T-helper 22 cell (primary cell): ENCODE data around the gene MZT2A.
A peak's percentile ranks its signal among the peaks of the same experiment; 100 is the strongest.
"Not testable (repeated sequence)": the region's sequence is repeated elsewhere in the genome, so short reads cannot be mapped to it uniquely, and the experiment has no call there.

Experiments used
- DNase-seq: peaks from one replicate; pipeline ENCODE4 v3.0.0-alpha.2; 2020; ENCODE audit warnings: low read depth

Gene MZT2A, protein sequence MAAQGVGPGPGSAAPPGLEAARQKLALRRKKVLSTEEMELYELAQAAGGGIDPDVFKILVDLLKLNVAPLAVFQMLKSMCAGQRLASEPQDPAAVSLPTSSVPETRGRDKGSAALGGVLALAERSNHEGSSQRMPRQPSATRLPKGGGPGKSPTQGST

DNA sequence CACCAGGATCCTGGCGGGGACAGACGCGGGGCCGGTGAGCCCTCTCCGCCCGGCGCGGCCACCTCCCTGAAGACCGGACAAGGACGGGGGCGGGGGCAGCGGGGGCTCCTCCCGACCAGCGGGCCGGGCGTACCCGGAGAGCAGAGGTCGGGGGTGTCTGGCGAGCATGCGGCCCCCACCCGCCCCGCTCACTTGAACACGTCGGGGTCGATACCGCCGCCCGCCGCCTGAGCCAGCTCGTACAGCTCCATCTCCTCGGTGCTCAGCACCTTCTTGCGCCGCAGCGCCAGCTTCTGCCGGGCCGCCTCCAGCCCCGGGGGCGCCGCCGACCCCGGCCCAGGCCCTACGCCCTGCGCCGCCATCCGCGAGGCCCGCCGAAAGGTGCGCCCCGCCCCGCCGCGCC, at the start of gene MZT2A:
Gene MZT2A, minus strand, starts transcription at position 383 of the 403 bp plus-strand sequence. Its CDS starts 21 bp downstream, at position 362.
- DNase-seq, result not testable (repeated sequence)

DNA sequence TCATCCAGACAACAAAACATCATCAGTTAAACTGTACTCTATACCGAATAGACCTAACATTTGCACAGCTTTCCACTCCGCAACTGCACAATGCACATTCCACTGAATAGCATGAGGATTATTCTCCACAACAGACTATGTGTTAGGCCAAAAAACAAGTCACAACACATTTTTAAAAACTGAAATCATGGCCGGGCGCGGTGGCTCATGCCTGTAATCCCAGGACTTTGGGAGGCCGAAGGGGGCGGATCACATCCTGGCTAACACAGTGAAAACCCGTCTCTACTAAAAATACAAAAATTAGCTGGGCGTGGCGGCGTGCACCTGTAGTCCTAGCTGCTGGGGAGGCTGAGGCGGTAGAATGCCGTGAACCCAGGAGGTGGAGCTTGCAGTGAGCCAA, 46.7 kb upstream of the MZT2A start:
- not testable (repeated sequence) for DNase-seq

DNA sequence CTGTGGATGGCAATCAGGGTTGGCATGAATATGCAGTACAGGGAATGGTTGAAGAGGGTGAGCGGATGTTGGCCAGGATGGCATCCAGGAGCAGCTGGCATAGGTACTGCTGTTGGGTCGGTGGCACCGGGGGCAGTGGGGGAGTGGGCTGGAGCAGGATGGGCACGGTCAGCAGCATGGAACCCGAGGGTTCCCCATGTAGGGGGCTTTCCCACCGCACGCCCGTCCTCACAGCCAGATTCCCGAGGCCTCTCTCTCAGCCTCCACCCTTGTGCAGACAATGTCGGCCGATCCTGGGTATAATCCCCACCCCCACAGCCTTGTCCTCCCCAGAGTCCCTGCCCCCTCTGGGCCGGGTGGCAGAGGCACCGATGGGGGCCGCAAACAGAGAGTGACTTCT, 44.6 kb upstream of the MZT2A start:
- not testable (repeated sequence) for DNase-seq

DNA sequence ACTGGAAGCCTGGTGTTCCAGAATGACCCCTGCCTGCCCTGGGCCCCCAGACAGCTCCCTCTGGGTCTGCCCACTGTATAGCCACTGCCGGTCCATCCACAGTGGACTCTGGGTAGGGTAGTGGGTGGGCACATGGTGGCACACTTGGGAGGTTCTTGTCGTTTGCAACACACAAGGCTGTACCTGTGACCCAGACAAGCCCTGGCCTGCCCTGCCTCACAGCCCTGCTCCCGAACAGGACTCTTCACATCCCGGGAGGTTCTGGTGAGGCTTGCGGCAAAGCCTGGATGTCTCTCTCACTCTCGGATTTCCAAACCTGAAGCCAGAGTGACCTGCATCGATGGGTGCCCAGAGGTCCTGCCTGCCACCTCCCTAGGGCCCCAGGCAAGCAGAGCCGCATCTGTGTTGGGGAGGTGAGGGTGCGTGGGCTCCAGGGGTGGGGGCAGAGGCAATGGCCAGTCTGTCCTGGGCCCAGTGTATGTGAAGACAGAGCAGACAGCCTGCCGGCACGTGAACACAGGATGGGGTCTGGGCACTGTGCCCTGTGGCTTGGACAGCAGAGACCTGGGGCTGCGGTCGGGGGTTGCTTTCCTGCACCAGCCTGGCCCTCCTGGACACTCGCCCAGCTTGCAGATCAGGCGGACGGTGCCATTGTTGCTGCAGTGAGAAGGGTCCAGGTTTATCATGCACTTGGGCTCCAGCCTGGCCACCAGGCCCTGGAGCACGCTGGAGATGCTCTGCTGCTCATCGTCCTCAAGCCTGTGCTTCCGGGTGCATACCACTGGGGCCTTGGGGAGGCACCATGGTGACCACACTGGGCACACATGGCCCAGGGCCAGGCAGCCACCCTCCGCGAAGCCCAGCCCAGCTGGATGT, 44.0 kb upstream of the MZT2A start:
- not testable (repeated sequence) for DNase-seq

DNA sequence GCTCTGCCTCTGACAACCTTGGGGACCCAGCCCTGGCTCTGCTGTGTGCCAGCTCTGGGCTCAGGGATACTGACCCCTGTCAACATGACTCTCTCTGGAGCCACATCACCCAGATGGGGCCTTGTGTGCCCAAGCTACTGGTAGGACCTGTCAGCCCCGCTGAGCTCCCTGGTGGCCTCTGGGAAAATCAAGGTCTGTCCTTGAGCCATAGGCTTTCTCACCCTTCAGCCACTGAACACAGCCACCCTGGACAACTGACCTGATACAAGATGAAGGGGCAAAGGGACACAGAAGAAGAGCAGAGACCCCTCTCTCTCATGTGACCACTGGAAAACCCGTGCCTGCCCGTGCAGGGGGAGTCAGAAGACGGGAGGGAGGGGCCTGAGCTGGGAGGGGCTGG, 43.3 kb upstream of the MZT2A start:
- DNase-seq, result no peak

DNA sequence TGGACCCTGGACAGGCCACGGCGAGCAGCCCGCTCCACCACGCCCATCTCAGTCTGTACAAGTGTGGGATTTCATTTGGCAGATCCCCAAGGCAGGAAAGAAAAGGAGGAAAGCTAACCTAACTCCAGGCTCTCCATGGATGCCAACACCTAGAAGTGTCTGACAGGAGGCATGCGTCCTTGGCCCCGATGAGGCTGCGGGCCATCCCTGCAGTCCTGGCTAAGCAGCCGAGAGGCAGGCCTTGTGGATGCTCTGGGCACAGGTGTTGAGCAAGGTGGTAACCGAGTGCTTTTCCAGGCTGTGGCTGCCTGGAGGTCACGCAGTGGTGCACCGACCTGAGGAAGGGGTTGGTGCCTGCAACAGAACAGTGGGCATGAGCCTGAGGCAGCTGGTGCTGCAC, 42.8 kb upstream of the MZT2A start:
- not testable (repeated sequence) for DNase-seq

DNA sequence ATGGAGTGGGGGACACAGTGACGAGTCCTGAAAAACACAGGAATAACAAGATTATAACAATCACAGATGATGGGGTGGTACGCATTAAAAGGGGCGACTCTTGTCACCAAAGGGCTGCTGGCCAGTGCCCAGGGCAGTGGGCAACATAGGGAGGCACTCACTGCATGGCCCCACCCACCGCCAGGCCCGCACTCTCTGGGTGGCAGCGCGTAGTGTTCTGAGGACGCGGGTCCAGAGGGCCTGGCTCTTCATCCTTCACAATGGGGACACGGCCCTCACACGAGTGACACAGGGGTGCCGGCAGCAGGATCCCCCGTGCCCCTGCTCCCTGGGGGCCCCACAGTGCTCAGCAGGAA, 42.1 kb upstream of the MZT2A start:
- DNase-seq, result not testable (repeated sequence)

DNA sequence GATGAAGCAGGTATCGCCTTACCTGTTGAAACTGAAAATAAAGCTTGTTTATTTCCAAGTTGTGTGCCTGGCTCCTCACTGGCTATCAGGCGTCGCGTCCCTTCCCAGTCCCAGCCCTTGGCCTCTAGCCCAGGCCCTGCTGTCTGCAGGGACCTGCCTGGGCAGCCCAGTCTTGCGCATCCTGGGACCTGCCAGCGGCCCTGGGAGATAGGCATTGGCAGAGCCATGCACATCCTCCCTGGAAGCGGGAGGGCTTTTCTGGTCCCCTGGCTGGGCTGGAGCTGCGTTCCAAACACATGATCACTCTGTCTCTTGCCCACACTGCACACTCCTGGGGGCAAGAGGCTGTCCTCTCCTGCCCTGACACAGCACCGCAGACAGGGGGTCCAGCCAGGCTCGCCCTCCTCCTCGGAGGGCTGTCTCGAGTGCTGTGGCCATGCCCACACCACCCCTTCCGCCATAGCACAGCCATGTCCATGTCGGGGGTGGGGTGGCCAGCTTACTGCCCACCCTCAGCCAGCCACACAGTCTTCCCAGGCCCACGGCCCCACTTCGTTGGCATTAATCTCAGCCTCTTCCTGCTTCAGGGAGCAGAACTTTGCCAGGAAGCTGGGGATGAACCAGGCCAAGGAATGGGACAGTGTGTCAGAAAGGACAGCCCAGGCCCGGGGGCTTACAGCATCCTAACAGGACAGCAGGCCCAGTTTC, 41.6 kb upstream of the MZT2A start:
- not testable (repeated sequence) for DNase-seq

DNA sequence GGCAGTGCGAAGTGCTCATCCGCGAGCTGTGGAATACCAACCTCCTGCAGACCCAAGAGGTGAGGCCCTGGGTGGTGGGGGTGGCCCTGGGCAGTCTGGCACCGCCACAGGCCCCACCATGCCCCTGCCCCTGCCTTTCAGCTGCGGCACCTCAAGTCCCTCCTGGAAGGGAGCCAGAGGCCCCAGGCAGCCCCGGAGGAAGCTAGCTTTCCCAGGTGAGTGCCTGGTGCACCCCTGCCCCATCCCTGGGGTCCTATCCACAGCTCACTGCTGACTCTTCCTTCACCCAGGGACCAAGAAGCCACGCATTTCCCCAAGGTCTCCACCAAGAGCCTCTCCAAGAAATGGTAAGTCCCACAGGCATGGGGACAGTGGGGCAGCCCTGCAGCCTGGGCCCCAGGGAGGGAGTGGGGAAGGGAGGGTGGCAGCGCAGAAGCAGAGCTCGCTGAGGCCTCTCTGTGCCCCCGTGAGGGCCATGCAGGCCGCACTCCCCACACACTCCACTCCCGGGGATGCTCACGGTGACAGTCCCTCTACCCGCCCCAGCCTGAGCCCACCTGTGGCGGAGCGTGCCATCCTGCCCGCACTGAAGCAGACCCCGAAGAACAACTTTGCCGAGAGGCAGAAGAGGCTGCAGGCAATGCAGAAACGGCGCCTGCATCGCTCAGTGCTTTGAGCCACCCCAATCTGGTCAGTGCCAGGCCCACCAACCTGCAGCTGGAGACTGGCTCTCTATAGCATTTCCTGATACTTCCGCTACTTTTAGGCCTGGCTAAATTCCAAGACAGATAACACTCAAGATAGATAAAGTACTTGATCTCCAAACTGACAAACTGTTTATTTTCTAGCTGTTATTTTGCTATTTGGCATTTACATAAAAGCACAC, 40.8 kb upstream of the MZT2A start:
- not testable (repeated sequence) for DNase-seq

DNA sequence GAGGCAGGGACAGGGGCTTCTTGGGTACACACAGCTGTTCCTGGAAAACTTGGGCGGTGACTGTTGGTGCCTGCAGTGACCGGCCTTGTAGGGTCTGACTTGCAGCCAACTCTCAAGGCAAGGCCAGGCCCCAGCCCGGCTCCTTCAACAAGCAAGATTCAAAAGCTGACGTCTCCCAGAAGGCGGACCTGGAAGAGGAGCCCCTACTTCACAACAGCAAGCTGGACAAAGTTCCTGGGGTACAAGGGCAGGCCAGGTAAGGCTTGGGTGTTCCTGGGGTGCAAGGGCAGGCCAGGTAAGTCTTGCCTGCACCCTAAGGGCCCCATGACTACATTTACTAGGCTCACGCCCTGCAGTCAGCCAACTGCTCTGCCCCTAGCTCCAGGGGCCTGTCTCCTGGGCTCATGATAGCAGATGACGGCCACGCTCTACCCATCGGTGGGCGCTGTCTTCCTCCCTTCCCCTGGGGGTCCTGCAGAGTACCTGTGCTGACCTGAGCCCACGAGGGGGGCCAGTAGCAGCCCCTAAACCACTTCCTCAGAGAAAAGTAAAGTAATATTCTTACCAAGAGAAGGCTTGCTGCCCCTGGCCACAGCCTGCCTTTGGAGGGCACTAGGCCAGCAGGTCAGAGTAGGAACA, 39.5 kb upstream of the MZT2A start:
- not testable (repeated sequence) for DNase-seq

DNA sequence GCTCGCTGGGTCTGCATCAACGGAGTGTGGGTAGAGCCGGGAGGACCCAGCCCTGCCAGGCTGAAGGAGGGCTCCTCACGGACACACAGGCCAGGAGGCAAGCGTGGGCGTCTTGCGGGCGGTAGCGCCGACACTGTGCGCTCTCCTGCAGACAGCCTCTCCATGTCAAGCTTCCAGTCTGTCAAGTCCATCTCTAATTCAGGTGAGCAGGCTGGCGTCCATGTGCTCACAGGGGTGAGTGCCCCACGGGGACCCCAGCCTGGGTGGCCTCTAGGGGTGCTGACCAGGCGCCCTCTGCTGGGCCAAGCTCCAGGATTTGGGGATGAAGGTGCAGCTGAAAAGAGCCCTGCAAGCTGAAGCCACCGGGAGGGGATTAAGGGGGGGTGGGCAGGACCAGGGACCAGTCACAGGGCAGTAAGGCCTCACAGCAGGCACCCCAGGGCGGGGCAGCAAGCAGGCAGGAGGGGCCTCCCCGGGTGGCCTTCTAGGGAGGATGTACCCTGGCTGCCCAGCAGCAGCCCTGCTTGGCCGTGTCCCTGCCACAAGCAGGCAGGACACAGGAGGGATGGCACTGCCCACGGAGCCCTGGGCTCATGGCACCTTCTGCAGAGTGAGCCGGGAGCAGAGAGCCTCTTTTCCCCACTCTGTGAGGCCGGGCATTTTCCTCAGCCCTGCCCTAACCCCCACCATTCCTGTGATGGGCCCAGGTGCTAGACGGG, 38.6 kb upstream of the MZT2A start:
- not testable (repeated sequence) for DNase-seq

DNA sequence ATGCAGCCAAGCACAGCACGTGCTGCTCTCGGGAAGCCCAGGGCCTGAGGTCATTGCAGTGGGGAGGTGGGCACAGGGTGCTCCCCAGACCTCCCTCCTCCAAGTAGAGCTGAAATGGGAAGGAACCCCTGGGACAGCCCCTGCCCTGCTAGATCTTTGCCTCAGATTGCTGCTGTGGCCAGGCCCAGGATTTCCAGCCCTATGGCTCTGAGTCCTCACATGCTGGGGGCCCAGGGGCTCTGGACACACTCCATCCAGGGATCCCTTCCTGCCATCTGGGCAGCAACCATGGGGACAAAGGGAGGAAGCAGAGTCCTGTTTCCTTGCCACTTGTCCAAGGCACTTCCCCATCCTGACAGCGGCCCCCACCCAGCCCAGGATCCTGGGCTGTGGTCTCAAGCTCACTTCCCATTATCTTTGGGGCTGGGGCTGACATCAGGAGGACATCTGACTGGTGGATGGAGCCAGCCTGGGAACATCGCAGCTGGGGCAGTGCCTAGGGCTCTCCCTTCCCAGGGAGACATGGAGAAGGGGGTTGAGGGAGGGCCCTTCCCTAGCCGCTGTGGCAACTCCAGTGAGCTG, 37.8 kb upstream of the MZT2A start:
- not testable (repeated sequence) for DNase-seq

DNA sequence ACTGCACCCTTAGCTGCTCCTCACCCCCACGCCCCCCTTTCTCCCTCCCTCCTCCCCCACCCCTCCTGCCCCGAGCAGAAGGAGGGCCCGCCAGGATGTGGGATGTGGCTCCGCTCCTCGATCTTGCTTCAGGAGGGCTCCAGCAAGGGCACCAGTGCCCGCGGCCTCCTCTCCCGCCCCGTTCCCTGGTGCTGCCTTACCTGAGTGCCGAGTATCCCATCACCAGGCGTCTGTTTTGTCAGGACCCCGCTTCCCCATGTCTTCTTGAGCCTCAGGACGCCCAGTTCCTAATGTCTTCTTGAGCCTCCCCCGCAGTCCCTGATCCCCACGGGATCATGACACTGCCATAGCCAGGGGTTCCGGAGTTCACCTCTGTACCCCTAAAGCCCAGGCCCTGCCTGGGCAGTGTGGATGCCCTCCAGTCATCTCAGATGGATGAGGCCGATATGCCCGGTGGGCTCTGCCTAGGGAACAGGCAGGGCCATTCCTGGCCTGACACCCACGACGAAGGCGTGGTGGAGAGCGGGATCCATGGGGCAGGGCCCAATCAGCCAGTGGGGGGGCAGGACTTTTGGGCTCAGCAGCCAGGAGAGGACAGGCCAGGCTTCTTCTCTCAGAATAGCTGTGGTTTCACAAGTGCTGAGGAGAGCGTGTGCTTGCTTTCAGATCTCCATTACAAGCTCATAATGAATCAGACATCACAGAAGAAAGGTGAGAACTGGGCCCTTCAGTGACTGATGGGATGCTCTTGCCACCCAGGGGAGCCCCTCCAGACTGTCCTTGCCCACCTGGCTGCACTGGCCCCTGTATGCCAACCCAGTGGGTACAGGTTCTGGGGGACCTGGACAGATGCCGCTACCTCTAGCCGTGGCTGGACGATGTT, 37.0 kb upstream of the MZT2A start:
- DNase-seq, result not testable (repeated sequence)

DNA sequence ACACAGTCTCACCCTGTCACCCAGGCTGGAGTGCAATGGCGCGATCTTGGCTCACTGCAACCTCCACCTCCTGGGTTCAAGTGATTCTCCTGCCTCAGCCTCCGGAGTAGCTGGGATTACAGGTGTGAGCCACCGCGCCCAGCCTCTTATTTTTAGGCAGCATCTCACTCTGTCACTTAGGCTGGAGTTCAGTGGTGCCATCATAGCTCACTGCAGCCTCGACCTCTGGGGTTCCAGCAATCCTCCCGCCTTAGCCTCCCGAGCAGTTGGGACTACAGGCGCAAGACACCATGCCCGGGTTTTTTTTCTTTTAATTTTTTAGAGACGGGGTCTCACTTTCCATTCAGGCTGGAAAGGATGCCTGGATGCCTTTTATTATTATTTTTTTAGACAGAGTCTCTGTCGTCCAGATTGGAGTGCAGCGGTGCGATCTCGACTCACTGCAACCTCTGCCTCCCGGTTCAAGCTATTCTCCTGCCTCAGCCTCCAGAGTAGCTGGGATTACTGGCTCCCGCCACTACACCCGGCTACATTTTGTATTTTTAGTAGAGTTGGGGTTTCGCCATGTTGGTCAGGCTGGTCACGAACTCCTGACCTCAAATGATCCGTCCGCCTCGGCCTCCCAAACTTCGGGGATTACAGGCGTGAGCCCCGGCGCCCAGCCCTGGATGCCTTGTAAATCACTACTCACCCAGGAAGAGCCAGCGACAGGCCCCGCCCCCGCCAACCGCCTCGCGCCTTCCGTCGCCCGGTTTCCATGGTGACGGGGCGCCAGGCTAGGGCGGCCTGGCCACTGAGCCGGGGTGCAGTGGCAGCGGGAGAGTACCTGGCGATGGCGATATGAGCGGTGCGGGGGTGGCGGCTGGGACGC, 35.2 kb upstream of the MZT2A start, which contains the start of gene CCDC74A:
Gene CCDC74A, plus strand, starts transcription at position 758 of the 871 bp plus-strand sequence. Its CDS starts 83 bp downstream, at position 841.
- peak; percentile 72 for DNase-seq

DNA sequence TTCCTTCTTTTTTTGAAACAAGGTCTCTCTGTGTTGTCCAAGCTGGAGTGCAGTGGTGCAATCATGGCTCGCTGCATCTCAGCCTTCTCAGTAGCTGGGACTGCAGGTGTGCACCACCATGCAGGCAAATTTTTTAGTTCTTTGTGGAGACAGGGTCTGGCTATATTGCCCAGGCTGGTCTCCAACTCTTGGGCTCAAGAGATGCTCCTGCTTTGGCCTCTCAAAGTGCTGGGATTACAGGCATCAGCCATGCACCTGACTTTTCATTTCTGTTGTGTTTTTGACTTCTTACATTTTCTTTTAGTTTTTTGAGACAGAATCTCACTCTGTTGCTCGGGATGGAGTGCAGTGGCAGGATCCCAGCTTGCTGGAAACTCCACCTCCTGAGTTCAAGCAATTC, 33.1 kb upstream of the MZT2A start:
- DNase-seq, result not testable (repeated sequence)

DNA sequence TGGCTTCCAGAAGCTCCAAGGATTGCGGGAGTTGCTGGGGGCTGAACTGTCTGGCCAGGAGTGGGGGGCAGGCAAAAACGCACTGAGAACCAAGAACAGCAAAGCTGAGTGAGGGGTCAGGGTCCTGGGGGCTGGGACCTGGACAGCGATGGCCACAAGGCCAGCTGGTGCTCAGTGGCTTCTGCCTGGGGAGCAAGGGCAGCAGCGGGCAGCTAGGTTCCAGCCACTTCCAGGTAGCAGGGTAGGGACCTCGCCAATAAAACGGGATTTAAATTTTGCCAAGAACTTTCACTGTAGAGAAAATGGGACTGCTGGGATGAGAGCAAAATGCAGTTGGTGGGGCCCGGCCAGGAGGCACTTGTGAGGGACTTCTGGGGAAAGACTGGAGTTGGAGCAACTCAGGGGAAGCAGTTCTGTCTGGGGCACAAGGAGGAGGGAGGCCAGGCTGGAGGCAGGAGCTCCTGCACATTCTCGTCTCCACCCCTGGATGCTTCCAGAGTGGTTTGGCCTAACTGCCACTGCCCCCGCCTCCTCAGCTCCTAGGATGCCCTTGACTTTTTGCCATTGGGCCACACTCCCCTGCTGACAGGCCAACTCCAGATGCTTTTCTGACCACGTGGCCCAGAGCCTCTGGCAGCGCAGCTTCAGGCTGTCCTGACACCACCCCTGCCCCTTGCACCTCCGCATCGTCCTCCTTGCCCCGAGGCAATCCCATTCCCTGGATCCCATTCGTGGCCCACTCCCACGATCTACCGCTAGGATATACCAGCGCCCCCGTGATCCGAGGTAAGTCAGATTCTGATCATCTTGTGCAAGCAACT, 30.0 kb upstream of the MZT2A start:
- no peak for DNase-seq

DNA sequence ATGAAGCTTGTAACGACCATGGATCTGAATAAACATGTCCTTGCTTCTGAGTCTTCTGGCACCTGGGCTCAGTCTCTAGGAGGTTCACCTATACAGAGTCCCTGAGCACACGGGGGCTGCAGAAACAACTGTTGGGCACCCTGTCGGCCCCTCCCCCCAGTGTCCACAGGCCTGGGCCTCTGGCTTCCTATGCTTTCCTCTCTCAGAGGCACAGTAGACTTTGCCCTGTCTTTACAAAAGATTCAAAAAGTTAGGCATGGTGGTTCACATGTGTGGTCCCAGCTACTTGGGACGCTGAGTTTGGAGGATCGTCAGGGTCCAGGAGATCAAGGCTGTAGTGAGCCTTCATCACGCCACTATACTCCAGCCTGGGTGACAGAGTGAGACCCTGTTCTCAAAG, 29.3 kb upstream of the MZT2A start:
- DNase-seq, result not testable (repeated sequence)
